ENCODE data around the gene SRRM1.

SRRM1 gene

DNA sequence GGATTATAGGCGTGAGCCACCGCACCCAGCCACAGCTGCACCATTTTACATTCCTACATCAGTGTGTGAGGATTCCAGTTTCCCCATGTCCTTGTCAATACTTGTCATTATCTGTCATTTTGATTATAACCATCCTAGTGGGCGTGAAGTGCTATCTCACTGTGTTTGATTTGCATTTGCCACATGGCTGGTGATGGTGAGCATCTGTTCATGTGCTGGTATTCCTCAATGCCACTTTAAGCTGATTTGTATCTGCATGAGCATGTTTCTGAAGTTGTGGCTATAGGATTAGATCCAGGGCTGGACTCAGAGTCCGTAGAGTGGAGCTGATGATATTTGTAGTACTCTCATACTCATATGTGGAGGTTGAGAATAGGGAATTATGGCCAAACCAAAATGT is 36.6 kb downstream of the SRRM1 start:
- peaks cover 0 to 11% (median 0%) of the 10 kb centered on the region in 10 experiments; a peak in 5 of 20 replicates for H3K4me1 ChIP-seq
- H3K9me3 ChIP-seq (replicated peaks in 1 of 11) = no peaks in the 10 kb centered on the region
- no peaks in the 10 kb centered on the region for H3K27me3 ChIP-seq
- H3K4me3 ChIP-seq = no peak overlapping the region
- TF ChIP-seq Cebpa-rat (IDR thresholded peaks at IDR 0.05) = no peak
- H4K20me1 ChIP-seq = peaks cover 0 to 19% (median 3%) of the 10 kb centered on the region in 11 experiments; a peak in 9 of 22 replicates
- no peak overlapping the region for H3K27ac ChIP-seq
- H3K4me2 ChIP-seq = no peak overlapping the region
- no peak overlapping the region for H3K9ac ChIP-seq
- H3K36me3 ChIP-seq = peaks cover 32 to 51% (median 36%) of the 10 kb centered on the region in 11 experiments

DNA sequence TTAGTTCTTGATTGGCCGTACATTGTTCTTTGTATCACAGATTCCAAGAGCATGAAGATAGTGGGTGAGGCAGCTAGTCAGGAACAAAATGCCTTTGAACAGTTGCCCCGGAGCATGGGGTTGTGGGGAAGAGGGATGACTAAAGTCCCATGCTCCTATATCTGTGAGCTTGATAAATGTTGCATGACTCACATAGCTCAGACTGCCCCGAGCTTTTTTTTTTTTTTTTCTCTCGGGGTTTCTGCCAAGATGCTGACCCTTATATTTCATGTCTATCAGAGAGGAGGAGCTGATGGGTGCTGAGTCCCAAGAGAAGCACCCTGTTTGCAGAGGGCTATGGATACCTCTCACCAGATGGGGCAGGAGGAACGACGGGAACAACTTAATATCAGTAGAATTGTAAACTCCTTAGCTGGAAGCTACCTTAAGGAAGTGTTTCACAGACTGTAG is 40.6 kb downstream of the SRRM1 start:
- Histone ChIP-seq H3K36me3 (peaks cover 0 to 11% (median 0%) of the 10 kb centered on the region in 11 experiments; a peak in 3 of 22 replicates), H3K4me3 (no peak overlapping the region), H3K4me1 (peaks cover 0 to 12% (median 8%) of the 10 kb centered on the region in 10 experiments; a peak in 15 of 20 replicates), H3K27me3 (no peaks in the 10 kb centered on the region), H3K9ac (no peak overlapping the region), H3K27ac (no peak overlapping the region), H3K9me3 (replicated peaks in 1 of 11) (no peaks in the 10 kb centered on the region), H4K20me1 (no peaks in the 10 kb centered on the region), H3K4me2 (peak overlapping the region in 3 of 11 experiments; percentile 0 to 29 (median 18); a peak in 2 of 22 replicates)
- TF ChIP-seq Cebpa-rat (IDR thresholded peaks at IDR 0.05) = no peak

DNA sequence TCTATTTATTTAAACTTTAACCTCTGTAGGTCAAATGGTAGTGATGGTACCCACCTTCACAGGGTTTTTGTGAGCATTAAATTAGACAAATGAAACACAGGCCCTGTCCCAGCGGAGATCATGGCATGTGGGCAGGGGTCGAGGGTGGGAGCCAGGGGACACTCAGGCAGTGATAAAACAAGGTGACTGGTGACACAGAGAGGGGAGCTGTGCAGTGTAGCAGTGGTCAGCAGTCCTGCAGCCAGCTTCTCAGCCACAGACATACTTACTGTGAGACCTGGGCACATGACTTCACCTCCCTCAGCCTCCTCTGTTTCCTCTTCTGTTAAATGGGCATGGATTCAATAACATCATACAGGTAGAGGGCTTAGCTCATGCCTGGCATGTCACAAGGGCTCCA is 44.9 kb downstream of the SRRM1 start:
- peaks cover 0 to 25% (median 12%) of the 10 kb centered on the region in 10 experiments; a peak in 16 of 20 replicates for H3K4me1 ChIP-seq
- H3K27ac ChIP-seq = no peak overlapping the region
- H3K9ac ChIP-seq = peak overlapping the region in 2 of 11 experiments; percentile 16 to 31; a peak in 2 of 22 replicates
- H3K27me3 ChIP-seq = no peaks in the 10 kb centered on the region
- H3K4me3 ChIP-seq = no peak overlapping the region
- no peak overlapping the region for H3K4me2 ChIP-seq
- TF ChIP-seq Cebpa-rat (IDR thresholded peaks at IDR 0.05) = no peak
- H3K9me3 ChIP-seq (replicated peaks in 1 of 11) = no peaks in the 10 kb centered on the region
- no peaks in the 10 kb centered on the region for H3K36me3 ChIP-seq
- H4K20me1 ChIP-seq = no peaks in the 10 kb centered on the region

DNA sequence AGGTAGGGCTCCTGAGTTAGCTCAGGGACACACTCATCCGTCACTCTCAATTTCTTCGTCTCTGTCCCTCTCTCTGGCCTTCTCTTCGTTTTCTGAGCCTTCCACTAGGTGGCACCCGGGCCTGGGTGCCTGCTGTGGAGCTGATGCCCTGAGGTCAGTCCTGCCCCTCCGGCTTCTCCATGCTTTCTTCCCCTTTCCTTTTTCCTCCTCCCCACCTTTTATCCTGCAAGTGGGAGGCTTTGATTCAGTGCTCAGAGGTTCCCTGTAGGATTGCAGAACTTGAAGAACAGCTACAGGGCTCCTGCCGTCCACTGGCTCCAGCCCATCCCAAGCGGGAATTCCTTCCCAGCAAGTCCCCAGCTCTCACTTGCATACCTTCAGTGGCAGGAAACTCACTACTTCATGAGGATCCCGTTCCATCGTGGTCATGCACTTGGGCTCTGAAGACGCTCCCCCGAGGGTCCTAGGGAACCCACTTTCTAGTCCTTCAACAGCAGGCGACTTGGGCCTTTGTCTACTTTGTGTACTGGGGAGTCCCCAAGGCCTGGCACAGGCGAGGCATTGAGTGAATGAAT is 45.6 kb downstream of the SRRM1 start:
- Histone ChIP-seq H3K4me2 (peak overlapping the region in 5 of 11 experiments; percentile 35 to 60 (median 55); a peak in 10 of 22 replicates), H3K4me1 (peaks cover 4 to 25% (median 14%) of the 10 kb centered on the region in 10 experiments), H3K27ac (no peak overlapping the region), H3K4me3 (no peak overlapping the region), H3K9ac (0 out of 22 replicates have a peak overlapping the region, but pooled peaks of 1 of the 11 experiments have one; percentile 14), H3K9me3 (replicated peaks in 1 of 11) (no peaks in the 10 kb centered on the region), H3K27me3 (no peaks in the 10 kb centered on the region), H3K36me3 (no peaks in the 10 kb centered on the region), H4K20me1 (no peaks in the 10 kb centered on the region)
- no peak for TF ChIP-seq Cebpa-rat (IDR thresholded peaks at IDR 0.05)

DNA sequence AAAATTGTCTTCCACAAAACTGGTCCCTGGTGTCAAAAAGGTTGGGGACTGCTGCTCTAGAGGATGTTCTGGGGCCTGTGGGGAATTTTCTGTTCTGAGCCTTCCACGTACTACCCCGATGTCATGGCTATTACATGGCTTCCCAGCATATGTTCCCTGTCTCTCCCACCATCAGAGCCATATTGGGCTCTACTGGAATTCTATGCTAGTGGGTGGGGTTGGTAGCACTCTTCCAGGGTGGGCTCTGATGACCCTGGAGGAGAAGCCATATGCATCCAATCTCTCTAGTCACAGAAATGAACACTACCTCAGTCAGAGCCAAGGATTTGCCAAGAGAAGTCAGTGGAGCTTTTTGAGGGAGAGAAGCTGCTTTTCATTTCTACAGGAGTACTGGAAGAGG is 47.9 kb downstream of the SRRM1 start:
- Histone ChIP-seq H3K9me3 (replicated peaks in 1 of 11) (no peaks in the 10 kb centered on the region), H3K9ac (no peak overlapping the region), H3K4me1 (peaks cover 27 to 45% (median 37%) of the 10 kb centered on the region in 10 experiments), H3K27me3 (no peaks in the 10 kb centered on the region), H3K27ac (no peak overlapping the region), H3K4me3 (no peak overlapping the region), H3K36me3 (no peaks in the 10 kb centered on the region), H4K20me1 (no peaks in the 10 kb centered on the region), H3K4me2 (no peak overlapping the region)
- no peak for TF ChIP-seq Cebpa-rat (IDR thresholded peaks at IDR 0.05)

DNA sequence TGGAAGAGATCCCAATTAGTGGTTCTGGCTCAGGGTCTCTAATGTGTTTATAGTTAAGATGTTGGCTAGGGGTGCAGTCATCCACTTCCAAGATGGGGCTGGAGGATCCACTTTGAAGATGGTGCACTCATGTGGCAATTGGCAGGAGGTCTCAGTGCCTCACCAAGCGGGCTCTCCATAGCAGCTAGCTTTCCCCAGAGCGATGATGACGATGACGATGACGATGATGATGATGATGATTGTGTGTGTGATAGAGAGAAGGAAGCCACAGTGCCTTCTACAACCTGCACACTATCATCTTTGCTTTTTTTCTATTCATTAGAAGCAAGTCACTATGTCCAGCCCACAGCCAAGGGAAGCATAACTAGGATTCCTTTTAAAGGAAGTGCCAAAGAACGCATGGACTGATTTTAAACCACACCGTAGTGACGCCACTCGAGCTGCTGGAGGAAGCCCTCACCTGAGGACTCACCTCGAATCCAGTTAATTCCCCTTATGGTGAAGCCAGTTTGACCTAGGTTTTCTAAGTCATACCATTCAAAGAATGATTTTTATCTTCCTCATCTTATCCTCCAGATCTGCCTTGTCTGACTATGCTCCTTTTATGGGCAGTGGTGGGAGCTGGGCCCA is 49.4 kb downstream of the SRRM1 start:
- Histone ChIP-seq H3K4me3 (no peak overlapping the region), H3K4me2 (0 out of 22 replicates have a peak overlapping the region, but pooled peaks of 2 of the 11 experiments have one; percentile 1 to 96), H4K20me1 (no peaks in the 10 kb centered on the region), H3K4me1 (peaks cover 40 to 59% (median 47%) of the 10 kb centered on the region in 10 experiments), H3K27ac (peak overlapping the region in 1 of 11 experiments; percentile 7; a peak in 2 of 22 replicates), H3K36me3 (no peaks in the 10 kb centered on the region), H3K9ac (no peak overlapping the region), H3K9me3 (replicated peaks in 1 of 11) (peaks cover 0 to 3% (median 0%) of the 10 kb centered on the region in 11 experiments; a peak in 5 of 22 replicates), H3K27me3 (no peaks in the 10 kb centered on the region)
- no peak for TF ChIP-seq Cebpa-rat (IDR thresholded peaks at IDR 0.05)

DNA sequence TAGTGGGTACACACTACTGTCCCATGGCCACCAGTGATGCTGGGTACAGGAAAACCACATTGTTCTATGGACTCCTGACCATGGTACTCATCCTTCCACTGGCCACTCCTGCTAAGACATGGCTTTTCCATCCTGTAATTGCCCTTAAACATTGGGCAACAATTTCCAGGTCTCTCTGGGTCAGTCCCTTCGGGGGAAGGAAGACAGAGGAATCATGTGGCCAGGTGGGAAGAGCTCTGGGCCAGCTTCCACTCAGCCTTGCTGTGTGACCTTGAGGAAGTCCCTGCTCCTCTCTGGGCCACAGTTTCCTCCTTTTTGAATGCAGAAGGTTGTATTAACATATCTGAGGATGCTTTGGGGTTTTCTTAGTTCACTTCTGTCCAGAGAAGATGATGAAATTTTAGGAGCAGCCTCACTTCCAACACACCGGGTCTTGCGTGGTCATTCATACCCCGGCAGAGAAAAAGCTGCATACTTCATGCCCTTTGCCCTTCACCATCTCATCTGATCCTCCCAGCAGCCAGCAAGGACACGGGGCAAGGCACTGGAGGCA is 50.8 kb downstream of the SRRM1 start:
- Histone ChIP-seq H3K9me3 (replicated peaks in 1 of 11) (peaks cover 0 to 15% (median 7%) of the 10 kb centered on the region in 11 experiments; a peak in 11 of 22 replicates), H3K9ac (peak overlapping the region in 10 of 11 experiments; percentile 45 to 78 (median 70); a peak in 16 of 22 replicates), H4K20me1 (no peaks in the 10 kb centered on the region), H3K4me2 (peak overlapping the region; percentile 81 to 99 (median 90)), H3K27ac (peak overlapping the region in 10 of 11 experiments; percentile 69 to 90 (median 86); a peak in 20 of 22 replicates), H3K4me1 (peaks cover 44 to 70% (median 57%) of the 10 kb centered on the region in 10 experiments), H3K27me3 (no peaks in the 10 kb centered on the region), H3K36me3 (no peaks in the 10 kb centered on the region), H3K4me3 (peak overlapping the region in 3 of 10 experiments; percentile 22 to 28 (median 22); a peak in 2 of 20 replicates)
- TF ChIP-seq Cebpa-rat (IDR thresholded peaks at IDR 0.05) = no peak; a peak in 1 of 22 replicates

DNA sequence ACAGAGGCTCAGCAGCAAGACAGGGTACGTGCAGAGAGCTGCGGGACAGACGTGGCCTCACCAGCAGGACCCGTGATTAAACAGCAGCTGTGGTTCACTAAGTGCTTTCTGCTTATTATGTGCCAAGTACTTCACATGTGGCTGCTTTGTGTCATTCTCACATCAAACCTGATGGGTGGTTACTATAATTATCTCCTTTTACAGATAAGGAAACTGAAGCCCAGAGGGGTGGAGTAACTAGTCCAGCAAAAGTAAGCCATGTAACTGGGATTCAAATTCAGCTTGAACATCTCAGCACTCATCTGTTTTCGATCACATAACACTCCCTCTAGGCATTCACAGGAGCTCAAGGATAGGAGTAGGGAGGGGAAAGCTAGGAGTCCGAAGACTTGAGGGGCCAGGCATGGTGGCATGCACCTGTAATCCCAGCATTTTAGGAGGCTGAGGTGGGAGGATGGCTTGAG is 51.3 kb downstream of the SRRM1 start:
- Histone ChIP-seq H3K4me1 (peaks cover 48 to 73% (median 62%) of the 10 kb centered on the region in 10 experiments), H3K4me2 (peak overlapping the region; percentile 81 to 99 (median 90)), H3K9me3 (replicated peaks in 1 of 11) (peaks cover 0 to 17% (median 7%) of the 10 kb centered on the region in 11 experiments; a peak in 11 of 22 replicates), H3K36me3 (no peaks in the 10 kb centered on the region), H3K27me3 (no peaks in the 10 kb centered on the region), H3K27ac (peak overlapping the region; percentile 44 to 90 (median 86); a peak in 20 of 22 replicates), H3K4me3 (peak overlapping the region in 3 of 10 experiments; percentile 22 to 28 (median 22); a peak in 4 of 20 replicates), H3K9ac (peak overlapping the region; percentile 45 to 78 (median 70); a peak in 17 of 22 replicates), H4K20me1 (no peaks in the 10 kb centered on the region)
- no peak; a peak in 1 of 22 replicates for TF ChIP-seq Cebpa-rat (IDR thresholded peaks at IDR 0.05)

All from BLaER1 treated with 17β-estradiol and CSF1 and Interleukin-3, amounts not matched to agents 10 nM and 100 nM (cell line).